Endothelial cell of umbilical vein (primary cell): ENCODE measurements around the gene RNF145.

Experiments used
- CTCF ChIP-seq, 2 donors: IDR thresholded peaks; 1 replicate in 1 of 2; 2 replicates in 1 of 2; pipeline ENCODE4 v1.5.1; 2011; ENCODE audit warnings: low read length in 2 of 2, mild to moderate bottlenecking in 2 of 2, moderate library complexity in 2 of 2, control low read depth in 1 of 2, inconsistent platforms in 1 of 2, low read depth in 1 of 2; ENCODE audit not compliant: insufficient read depth in 1 of 2; ENCODE audit errors: extremely low read depth in 1 of 2
- EZH2 ChIP-seq: IDR thresholded peaks from 2 replicates; pipeline ENCODE4 v1.6.1; 2012; ENCODE audit warnings: borderline replicate concordance, low read depth, mild to moderate bottlenecking, moderate library complexity, low read length, inconsistent platforms; ENCODE audit not compliant: severe bottlenecking
- FOS ChIP-seq: IDR thresholded peaks from 2 replicates; pipeline ENCODE4 v1.6.1; 2011; ENCODE audit warnings: mild to moderate bottlenecking, low read length, moderate library complexity, borderline replicate concordance; ENCODE audit not compliant: insufficient read depth
- MAX ChIP-seq: IDR thresholded peaks from 2 replicates; pipeline ENCODE4 v1.6.1; 2011; ENCODE audit not compliant: insufficient read depth, insufficient read length
- POLR2A ChIP-seq: IDR thresholded peaks from 2 replicates; pipeline ENCODE4 v1.6.1; 2012; ENCODE audit warnings: low read depth, mild to moderate bottlenecking, control low read depth, low read length
- POLR2AphosphoS5 ChIP-seq: IDR thresholded peaks from 2 replicates; pipeline ENCODE4 v1.6.1; 2012; ENCODE audit warnings: low read depth, mild to moderate bottlenecking, control low read depth, low read length, moderate library complexity; ENCODE audit not compliant: insufficient read depth

GRCh38 chr5:159209438-159210209 lies at the start of gene RNF145:
- TF ChIP-seq CTCF (IDR thresholded peaks at IDR 0.05; ENCODE audit: extremely low read depth in 1 of 2, insufficient read depth in 1 of 2, low read depth in 1 of 2, low read length in 2 of 2) (no peak), EZH2 (no peak), MAX (peak; percentile 84), POLR2AphosphoS5 (peak; percentile 72), POLR2A (peak; percentile 71), FOS (no peak)
